ENCODE measurements around the gene PRUNE1.

GRCh38 chr1:151037032-151037431 lies 28.8 kb downstream of the PRUNE1 start:
- no peak for TF ChIP-seq POLR2A (IDR thresholded peaks at IDR 0.05; ENCODE audit: low read depth, low read length)
- TF ChIP-seq TAF1 (IDR thresholded peaks at IDR 0.05; ENCODE audit: low read depth, low read length) = no peak
- no peak for TF ChIP-seq POLR2AphosphoS5 (IDR thresholded peaks at IDR 0.05; ENCODE audit: low read depth, low read length)
- TF ChIP-seq PAX5 (IDR thresholded peaks at IDR 0.05; ENCODE audit: insufficient read depth, low read length, severe bottlenecking) = no peak
- no peak for TF ChIP-seq POU2F2 (IDR thresholded peaks at IDR 0.05; ENCODE audit: low read depth, low read length)
- TF ChIP-seq SPI1 (IDR thresholded peaks at IDR 0.05; ENCODE audit: low read depth, low read length) = no peak

All from GM12891 (cell line).